GF-D8 (cell line): ENCODE data around the gene CAPN8.

Experiments
- DNase-seq: peaks from one replicate; lab custom pipeline; 2025; lab: John Stamatoyannopoulos, UW

The CAPN8 gene

DNA sequence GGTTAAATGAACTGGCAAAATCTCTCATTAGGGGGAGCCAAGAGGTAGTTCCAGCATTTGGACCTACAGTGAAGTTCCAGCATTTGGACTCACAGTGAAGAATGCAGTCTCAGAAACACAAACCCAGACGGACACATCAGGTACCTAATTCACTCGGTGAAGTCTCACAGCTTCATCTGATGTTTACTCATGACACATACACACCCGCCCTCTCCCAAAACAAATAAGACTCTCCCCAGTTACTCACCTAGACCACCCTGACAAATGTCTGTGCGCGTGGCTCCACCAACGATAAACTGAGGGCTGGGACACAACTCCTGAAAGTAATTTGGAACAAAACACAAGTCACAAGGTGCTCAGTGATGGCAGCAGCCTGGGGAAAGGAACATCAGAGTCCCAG, 11.4 kb downstream of the CAPN8 start:
- DNase-seq = no peak

DNA sequence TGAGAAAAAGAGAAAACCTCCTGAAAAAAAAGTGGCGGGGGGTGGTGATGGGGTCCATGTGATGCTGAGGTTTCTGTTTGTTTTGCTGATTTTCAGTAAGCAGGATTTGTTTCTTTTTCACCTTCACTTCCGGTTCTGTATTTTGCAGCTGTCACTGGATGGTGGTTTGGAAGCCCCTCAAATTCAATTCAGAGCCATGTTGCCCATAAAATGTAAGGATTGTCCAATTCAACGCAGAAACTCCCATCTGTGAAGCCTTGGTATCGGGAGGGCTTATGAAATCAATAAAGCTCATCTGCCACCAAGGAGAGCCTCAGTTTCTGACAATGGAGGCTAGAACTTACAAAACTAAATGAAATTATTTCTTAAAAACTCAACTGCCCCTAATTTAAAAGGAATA, 12.1 kb downstream of the CAPN8 start:
- DNase-seq = no peak

DNA sequence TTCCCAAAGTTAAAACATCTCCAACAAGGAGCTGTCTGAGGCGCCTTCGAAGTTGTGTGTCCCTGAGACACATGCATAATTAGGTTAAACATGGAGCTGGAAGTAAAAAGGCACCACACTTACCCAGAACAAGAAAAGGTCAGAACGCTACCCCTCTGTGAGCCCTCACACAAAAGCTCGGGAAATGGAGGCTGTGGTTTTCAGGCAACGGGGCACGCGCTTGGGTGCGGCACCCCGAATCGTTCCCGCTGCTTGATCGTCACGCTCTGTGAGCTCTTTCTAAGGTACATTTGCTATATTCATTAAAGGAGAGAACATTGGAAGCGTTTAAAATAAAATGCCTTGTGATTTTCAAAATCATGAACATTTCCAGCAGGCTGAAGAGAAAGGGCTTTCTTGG, 12.5 kb downstream of the CAPN8 start:
- no peak for DNase-seq

DNA sequence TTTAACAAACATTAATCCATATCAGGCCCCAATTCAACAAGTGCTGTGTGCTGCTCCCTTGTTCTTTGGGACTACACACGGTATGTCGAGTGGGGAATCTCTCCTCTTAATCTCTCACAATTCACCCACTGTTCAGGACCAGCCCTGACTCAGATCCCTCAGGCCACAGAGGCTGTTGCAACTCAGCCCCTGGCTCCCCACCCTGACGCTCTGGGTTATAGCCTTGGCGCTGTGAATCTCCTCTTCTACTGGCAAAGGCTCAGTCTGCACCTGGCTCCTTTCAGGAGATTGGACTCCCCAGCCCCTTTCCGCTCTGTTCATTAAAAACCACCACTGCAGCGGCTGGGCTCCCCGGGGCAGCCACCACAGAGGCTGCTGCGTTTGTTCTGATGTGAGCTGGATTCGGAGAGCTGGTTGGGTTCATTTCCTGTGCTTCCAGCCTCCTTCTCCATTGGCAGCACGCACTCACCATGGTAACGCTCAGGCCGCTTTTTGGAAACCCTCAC, 13.0 kb downstream of the CAPN8 start:
- no peak for DNase-seq

DNA sequence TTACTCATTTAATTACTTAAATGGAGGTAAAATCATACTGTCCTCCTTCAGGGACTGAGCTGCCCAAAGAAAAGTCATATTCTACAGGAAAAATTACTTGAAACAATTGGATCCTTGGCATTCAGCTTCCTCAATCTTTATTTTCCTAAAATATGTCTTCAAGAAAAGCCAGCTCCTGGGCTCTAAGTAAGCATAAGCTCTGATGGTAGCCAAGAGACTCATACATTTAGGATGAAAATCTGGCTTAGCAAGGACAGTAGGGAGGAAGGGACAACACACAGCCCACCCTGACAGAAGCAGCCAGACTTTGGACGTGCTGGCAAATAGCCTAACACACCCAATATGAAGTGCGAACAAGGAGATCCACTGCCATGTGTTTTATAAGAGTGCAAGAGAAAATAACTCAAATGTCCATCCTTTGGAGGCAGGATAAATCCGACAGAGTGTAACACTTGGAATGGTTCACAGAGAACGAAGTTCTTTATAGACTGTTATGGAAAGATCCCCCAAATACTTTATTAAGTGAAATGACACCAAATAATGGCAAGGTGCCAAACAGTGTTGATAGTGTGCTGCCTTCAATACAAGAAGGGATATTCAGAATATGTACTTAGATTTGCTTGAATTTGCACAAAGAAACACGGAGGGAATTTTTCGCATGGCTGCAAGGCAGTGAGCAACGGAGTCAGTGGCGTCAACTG, 14.1 kb downstream of the CAPN8 start:
- no peak for DNase-seq

DNA sequence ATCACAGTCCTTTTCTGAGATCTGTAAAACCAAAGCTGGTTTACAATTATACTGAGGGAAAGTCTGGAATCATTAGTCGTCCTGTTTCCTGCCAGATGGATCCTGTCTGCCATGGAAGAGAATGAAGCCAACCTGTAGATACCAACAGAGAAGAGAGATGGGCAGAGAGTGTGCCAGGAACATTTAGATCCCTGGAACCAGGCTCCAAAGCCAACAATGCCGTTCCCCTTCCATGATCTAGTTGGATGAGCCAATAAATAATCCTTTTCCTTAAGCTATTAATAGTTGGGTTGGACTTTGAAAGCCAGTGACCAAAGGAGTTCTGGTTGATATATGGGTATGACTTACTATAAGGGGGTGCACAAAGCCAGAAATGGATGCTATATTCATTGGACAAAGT, 15.0 kb downstream of the CAPN8 start:
- no peak for DNase-seq

DNA sequence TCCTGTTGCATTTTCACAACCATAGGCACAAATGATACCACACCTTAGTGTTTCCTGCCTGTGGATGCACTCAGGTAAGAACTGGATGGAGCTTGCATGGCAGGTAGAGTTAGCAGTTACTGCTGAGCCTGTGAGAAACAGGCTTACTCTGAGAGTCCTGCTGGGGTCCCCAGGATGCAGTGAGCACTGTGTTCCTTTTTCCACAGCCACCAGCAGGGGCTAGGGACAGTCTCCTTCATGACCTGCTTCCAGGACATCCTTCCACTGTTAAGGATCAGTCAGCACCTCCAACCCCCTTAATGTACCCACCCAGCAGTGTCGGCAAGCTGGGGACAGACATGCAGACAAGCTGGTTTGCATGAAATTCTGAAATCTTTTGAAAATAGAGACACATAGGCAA, 16.3 kb downstream of the CAPN8 start:
- DNase-seq = no peak

DNA sequence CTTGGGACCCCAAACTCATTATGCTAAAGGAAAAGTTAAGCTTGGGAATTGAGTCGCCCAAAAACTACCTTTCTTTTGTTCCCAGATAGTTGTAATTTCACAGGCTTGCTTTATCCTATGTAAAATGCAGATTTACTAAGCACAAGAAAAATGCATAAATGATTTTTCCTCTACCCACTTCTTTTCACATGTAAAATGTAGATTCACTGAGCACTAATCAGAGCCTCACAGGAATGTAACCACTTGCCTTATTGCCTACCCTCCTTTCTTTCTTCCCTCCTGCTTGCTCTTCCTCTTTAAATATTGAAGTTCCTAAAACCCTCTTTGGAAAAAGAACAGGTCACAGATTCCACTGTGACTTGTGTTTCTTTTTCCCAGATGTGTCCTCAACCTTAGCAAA, 18.3 kb downstream of the CAPN8 start:
- DNase-seq = no peak

DNA sequence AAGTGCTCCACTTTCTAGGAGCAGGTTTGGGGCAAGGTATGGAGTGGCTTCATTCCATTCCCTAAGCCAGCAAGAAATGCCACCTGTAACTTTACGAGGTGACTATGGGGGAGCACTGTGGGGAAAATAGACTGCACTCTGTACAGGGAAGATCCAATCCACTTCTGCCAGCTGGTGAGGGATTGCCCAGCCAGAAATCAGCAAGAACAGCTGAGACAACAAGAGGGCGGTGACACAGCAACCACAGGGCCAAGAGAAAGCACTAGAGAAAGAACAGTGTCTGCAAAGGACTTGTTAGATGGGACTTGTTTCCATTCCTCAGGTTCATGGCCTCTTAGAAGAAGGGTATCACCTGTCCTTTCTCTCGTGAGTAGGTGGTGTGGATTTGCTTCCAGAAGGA, 19.6 kb downstream of the CAPN8 start:
- DNase-seq = no peak

DNA sequence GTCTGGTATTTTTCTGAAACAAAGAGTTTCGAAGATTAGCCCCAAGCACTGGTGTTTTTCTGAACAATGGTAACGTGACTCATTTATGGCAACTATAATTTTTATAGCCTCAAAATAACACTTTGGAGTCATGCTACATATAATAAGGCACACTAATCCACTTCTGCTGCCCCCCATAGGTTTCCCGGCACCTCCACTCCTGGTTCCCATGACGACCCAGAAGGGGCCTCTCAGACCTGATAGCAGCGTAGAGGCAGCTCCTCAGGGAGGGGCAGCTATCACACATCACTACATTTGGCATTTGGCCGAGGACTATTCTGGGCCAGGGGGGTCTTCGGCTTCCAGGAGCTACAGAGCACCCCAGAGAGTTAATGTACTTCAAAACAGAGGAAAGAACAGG, 23.3 kb downstream of the CAPN8 start:
- DNase-seq = no peak

DNA sequence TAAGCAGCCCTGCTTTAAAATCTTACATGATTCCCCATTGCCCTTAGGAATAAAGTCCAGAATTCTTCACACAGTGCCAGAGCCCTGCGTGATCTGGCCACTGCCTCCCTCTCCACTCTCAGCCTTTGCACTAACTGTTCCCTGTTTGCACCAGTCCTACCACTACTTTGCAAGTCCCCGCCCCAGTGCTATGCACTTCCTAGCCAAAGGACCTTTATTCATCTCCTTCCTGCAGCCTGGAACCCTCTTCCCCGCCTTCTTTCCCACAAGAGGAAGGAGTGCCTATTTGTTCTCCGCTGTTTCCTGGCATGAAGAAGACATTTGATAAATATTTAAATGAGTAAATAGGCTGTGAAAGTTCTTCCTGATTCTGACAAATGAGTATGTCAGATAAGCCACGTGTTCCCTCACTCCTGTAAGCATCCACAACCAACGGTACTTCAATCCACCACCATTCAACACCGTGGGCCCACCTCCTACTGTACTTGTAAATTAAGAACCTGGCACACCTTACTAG, 23.9 kb downstream of the CAPN8 start:
- no peak for DNase-seq

DNA sequence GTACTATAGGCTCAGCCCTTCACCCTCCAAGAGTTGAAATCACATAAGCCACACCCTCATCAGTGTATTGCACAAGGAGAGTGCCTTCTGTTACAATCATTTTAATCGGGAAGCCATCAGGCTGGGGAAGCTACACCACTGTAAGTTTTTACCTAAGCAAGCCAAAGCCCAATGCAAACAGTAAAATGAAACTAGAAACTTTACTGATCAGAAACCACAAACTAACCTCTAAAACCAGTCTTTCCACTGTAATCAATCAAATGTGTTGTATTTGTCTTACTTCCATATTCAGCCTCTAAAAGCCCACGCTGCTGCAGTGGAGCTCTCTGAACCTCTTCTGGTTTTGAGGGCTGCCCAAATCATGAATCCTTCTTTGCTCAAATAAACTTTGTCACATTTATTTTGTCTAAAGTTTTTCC, 26.2 kb downstream of the CAPN8 start:
- no peak for DNase-seq

DNA sequence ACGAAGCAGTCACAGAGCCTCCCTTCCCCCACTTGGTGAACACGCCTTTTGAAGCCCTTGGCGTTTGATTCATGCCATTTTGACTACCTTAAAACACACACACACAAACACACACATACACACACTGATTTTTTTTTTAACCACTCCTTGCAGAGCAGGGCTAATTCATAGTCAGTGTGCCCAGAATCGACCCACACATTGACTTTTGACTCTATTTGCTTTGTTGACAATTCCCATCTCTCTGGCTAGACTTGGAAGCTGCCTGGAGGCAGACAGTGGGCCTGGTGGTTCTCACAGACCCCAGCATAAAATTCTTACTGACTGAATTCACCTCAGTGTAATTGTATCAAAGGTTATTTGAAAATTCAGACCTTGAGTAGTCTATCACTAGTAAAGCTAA, 30.3 kb downstream of the CAPN8 start:
- DNase-seq = no peak

DNA sequence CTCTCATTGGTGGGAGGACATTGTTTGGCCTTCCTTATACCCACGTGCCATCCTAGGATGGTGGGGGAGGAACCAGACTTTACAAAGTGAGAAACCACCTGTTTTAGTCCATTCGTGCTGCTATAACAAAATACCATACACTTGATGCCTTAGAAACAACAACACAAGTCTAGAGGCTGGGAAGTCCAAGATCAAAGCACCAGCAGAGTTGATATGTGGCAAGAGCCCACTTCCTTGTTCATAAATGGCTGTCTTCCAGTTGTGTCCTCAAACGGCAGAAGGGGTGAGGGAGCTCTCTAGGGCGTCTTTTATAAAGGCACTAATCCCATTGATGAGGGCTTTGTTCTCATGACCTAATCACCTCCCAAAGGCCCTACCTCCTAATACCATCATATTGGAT, 31.1 kb downstream of the CAPN8 start:
- no peak for DNase-seq

DNA sequence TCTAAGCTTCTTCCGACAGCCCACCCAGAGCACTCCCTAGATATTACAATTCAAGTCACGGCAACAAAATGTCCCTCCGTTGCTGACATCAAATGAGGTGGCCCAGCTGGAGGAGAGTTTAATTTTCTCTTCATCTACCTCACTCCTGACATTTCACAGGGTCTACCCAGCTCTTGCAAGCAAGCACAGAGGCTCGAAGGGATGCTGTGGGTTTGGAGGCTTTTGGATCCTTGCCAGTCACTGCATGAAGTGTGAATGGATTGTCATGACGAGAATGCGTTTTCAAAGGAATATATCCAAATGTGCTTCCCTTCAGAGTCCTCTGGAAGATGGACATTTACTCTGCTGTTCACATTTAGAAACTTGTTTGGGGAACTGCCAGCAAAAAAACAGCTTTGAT, 33.5 kb downstream of the CAPN8 start:
- no peak for DNase-seq

DNA sequence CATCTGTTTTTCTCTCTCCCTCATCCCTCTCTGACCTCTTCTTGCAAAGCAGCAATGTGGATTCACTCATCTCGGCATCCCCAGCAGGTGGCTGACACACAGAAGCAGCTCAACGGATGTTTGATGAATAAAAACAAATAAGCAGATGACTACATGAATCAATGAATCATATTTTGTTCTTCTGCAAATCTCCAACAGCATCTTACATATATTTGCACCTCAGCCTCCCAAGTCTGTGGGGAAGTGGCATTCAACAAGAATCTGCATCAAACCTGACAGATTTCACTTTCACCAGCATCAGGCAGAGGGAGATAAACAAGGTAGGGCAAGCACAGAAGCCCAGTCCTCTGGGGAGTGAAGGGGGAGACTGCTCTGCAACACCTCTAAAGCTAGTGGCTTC, 34.0 kb downstream of the CAPN8 start:
- DNase-seq = no peak

DNA sequence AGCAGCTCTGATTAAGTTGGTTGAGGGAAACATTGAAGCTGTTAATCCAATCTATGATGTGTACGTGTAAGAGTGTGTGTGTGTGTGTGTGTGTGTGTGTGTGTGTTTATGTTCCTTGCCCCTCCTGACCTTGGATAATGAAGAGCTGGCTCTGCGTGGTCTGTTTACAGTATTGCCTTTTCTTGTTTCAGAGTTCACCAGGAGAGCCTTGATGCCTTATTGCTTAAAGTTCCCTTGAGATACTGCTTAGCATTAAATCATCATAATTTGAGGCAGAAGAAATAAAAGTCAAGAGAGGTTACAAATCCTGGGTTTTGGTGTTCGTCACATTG, 36.4 kb downstream of the CAPN8 start:
- DNase-seq = no peak

DNA sequence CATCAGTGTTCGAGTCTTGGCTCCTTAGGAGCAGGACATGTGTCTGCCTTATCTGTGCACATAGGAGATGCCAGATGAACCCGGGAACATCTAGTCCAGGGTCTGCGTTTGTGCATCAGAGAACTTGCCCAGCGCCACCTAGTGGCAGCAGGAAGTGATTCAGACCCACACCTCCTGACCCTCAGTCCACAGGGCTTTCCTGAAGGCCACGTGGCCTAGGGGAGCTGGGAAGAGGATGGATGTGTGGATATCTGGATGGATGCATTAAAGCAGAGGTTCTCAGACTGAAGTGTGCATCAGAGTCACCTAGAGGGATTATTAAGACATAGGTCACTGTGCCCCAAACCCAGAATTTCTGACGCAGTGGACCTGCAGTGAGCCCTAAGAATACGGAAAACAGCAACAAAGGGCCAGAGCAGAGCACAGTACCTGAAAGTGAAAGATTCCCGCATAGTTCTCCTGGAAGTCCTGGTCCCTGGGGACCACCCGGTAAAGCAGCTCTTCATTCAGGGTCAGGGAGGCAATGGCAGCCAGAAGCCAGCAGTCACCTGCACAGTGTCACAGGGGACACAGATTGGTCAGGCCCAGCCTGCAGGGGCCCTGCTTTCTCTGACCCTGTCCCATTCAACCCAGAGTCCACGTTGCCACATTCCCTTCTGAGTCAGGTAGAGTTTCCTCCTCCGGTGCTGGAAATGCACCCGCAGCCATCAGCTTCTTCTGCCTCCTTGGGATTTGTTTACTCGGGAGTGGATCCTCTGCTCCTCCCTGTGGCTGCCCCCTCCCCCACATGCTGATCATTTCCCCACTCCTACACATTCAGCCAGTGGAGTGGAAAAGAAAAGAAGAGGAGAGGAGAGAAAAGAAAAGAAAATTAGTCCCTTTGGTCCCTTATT, 37.0 kb downstream of the CAPN8 start:
- no peak for DNase-seq

DNA sequence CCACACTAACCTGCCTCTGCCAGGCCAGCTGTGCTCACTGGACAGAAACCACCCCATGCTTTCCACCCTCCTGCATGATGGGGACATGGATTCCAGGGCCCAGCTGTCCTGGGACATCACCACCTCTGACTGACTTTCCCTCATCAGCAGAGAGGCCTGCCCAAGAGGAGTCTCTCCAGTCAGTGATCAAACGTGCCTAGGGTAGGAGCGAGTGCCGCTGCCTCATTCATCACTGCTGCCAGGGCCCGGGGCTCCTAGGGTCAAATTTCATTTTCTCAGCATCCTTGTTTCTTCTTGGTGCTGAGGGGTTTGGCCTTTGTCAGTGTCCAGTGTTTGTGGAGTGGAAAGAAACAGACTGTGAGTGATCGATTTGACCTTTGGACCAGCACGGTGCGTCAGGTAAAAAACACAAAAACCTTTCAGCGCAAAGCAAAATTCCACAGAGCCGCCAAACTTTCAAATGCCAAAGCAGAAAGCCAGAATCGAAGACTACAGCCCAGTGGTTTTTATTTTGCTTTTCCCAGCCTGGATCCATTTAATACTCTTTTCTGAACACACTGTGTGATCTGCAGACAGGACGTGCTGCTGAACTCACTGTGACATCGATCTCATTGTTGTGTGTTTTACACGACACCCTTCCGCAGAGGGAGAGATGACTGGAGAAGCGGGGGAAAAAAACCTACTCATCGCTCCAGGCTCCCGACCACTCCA, 43.2 kb downstream of the CAPN8 start:
- DNase-seq = no peak

DNA sequence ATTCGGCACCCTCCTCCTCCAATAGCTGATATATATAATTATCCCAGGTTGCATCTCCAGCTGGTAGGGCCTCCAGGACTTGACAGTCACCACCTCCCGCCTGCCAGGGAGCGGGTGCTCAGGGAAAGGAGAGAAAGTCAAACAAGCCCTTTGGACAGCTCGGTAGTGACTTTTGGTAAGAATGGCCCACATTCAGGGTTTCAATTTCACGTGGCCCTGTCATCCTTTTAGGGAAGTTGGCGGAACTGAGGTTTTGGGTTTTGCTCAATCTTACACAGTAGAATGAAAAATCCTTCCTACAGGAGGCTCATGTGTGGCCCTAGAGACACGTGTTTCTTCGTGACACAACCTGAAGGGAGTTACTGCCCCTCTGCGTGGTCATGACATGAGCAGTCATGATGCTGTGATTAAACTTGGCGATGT, 44.2 kb downstream of the CAPN8 start:
- no peak for DNase-seq

DNA sequence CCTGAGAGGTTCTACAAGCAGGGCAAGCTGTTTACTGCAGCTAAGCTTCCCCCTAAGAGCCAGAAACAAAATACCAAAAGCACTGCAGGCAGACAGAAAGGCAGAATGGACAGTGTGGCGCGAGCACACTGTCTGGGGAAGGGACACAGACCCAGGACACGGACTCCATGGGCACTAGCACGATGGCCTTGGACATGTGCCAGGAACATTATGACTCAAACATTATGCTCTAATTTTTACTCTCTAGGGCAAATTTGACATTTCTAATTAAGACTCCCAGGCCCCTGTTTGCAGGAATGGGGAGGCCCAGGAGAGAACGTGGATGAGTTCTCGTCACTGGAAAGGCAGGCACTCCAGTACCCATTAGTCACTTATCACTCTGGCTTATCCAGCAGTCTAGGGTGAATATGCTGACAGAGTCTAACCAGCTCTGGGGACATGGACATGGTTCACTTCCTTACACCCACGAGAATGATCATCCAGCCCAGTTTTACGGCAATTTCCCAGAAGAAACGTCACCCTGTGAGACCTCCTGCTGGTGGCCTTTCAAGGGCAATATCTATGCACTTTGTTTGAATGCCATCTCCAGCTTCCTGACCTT, 45.1 kb downstream of the CAPN8 start:
- DNase-seq = no peak

DNA sequence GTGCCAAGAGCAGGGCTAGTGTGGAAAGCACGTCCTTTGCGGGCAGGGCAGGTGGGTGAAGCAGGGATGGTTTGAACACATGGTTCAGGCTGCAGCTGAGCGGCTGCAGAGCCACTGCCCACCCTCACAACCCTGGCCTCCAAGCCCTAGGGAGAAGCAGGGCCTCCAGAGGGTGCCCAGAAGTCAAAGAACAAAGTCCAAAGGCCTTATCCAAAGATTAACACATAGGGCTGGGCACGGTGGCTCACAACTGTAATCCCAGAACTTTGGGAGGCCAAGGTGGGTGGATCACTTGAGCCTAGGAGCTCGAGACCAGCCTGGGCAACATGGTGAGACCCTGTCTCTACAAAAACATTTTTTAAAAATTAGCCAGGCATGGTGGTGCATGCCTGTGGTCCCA, 46.8 kb downstream of the CAPN8 start:
- DNase-seq = no peak
